HEK293 (cell line): Measurements from ENCODE around the gene GJA3.

Experiments used
- ZBTB8A ChIP-seq: fragments of 450-650 bp; formaldehyde crosslinking; IDR thresholded peaks from 2 replicates; pipeline ENCODE4 v1.5.1; 2016; ENCODE audit warnings: missing biosample characterization, missing genetic modification characterization
- ZNF585B ChIP-seq: fragments of 450-650 bp; formaldehyde crosslinking; IDR thresholded peaks from 2 replicates; pipeline ENCODE4 v1.5.1; 2016; ENCODE audit warnings: missing biosample characterization, missing genetic modification characterization

- no peak for TF ChIP-seq ZNF585B (tag by site-specific recombination)
- no peak for TF ChIP-seq ZBTB8A (tag by site-specific recombination)
Measured at GRCh38 chr13:20182231-20182846, 21.5 kb upstream of the GJA3 start.
